IMR-90 (cell line): ENCODE measurements around the gene ADAMTS6. TPM values are rescaled to one million over a fixed set of nuclear protein-coding genes. Genes with fewer than 3 reads are reported as not detected.
A peak's percentile ranks its signal among the peaks of the same experiment; 100 is the strongest.

ENCODE experiments used
- ATAC-seq: fragments of 200-7000 bp; cut with Tn5 transposase; 2 replicates; pipeline ENCODE4 v1.9.1; 2020; ENCODE audit warnings: low read depth, mild to moderate bottlenecking, moderate library complexity
- BruUV-seq: library from RNA; stranded (reverse); fragments of 400-500 nt; replicated peaks from 2 replicates; lab custom pipeline; 2021; lab: Mats Ljungman, UMichigan
- CTCF ChIA-PET: fragments of 300-600 bp; formaldehyde crosslinking; extraction: SDS; loops from one replicate; lab custom pipeline; 2021; ENCODE audit warnings: antibody characterized with exemption; lab: Yijun Ruan, JAX
- POLR2A ChIA-PET: fragments of 300-600 bp; sonication (Branson Sonifier 250); formaldehyde crosslinking; loops from one replicate; lab custom pipeline; 2022; ENCODE audit warnings: antibody characterized with exemption; ENCODE audit not compliant: unreplicated experiment; lab: Charles Lee
- DNase-seq: peaks from one replicate; pipeline ENCODE4 v3.0.0; 2013
- H2AFZ ChIP-seq: replicated peaks from 2 replicates; pipeline ENCODE3; 2013; ENCODE audit warnings: low read length, mild to moderate bottlenecking; ENCODE audit not compliant: poor library complexity
- H2AK5ac ChIP-seq: 2 replicates; pipeline ENCODE4 v1.6.1; 2013; ENCODE audit warnings: low read depth, low read length, inconsistent platforms
- H2AK9ac ChIP-seq: replicated peaks from 2 replicates; pipeline ENCODE3; 2013; ENCODE audit warnings: mild to moderate bottlenecking, low read depth, low read length, moderate library complexity; ENCODE audit not compliant: poor library complexity
- H2BK120ac ChIP-seq: 2 replicates; pipeline ENCODE4 v1.6.1; 2013; ENCODE audit warnings: low read depth, low read length, inconsistent platforms
- H2BK15ac ChIP-seq: 3 replicates; pipeline ENCODE4 v1.6.1; 2013; ENCODE audit warnings: low read depth, low read length, inconsistent platforms
- H2BK20ac ChIP-seq: 2 replicates; pipeline ENCODE4 v1.6.1; 2013; ENCODE audit warnings: low read depth, mild to moderate bottlenecking, inconsistent platforms, low read length, moderate library complexity
- H2BK5ac ChIP-seq: 2 replicates; pipeline ENCODE4 v1.6.1; 2013; ENCODE audit warnings: mild to moderate bottlenecking, low read depth, low read length, inconsistent platforms; ENCODE audit not compliant: poor library complexity, severe bottlenecking
- H3K14ac ChIP-seq: replicated peaks from 2 replicates; pipeline ENCODE4 v1.6.1; 2013; ENCODE audit warnings: low read depth, low read length, inconsistent platforms
- H3K18ac ChIP-seq: 2 replicates; pipeline ENCODE4 v1.6.1; 2013; ENCODE audit warnings: low read depth, low read length, control low read depth
- H3K23ac ChIP-seq: 2 replicates; pipeline ENCODE4 v1.6.1; 2013; ENCODE audit warnings: low read depth, low read length, inconsistent platforms
- H3K27ac ChIP-seq: 2 replicates; pipeline ENCODE4 v1.5.1; 2013; ENCODE audit warnings: mild to moderate bottlenecking, control low read depth, low read length; ENCODE audit not compliant: insufficient read depth
- H3K27me3 ChIP-seq: 2 replicates; pipeline ENCODE4 v1.6.1; 2013; ENCODE audit warnings: low read length; ENCODE audit not compliant: control insufficient read depth, insufficient read depth
- H3K36me3 ChIP-seq: 2 replicates; pipeline ENCODE4 v1.6.1; 2013; ENCODE audit warnings: low read length, mixed read lengths; ENCODE audit not compliant: control insufficient read depth, insufficient read depth
- H3K4ac ChIP-seq: 2 replicates; pipeline ENCODE4 v1.6.1; 2013; ENCODE audit warnings: low read depth, low read length, inconsistent platforms
- H3K4me1 ChIP-seq: 2 replicates; pipeline ENCODE4 v1.6.1; 2013; ENCODE audit warnings: low read length, mixed read lengths; ENCODE audit not compliant: control insufficient read depth, insufficient read depth
- H3K4me2 ChIP-seq: 2 replicates; pipeline ENCODE4 v1.6.1; 2013; ENCODE audit warnings: low read depth, mild to moderate bottlenecking, control low read depth, low read length, moderate library complexity
- H3K4me3 ChIP-seq: 2 replicates; pipeline ENCODE4 v1.5.1; 2013; ENCODE audit warnings: low read depth, mild to moderate bottlenecking, control low read depth, low read length, moderate library complexity; ENCODE audit not compliant: insufficient read depth
- H3K56ac ChIP-seq: 2 replicates; pipeline ENCODE4 v1.6.1; 2013; ENCODE audit warnings: low read length, inconsistent platforms; ENCODE audit not compliant: insufficient read depth; ENCODE audit errors: extremely low read depth
- H3K79me1 ChIP-seq, 2 experiments: 2 replicates each; pipeline ENCODE4 v1.6.1; 2013; ENCODE audit warnings: low read length in 2 of 2, inconsistent platforms in 1 of 2, low read depth in 1 of 2
- H3K9ac ChIP-seq: 2 replicates; pipeline ENCODE4 v1.6.1; 2013; ENCODE audit warnings: low read depth, low read length, control low read depth
- H3K9me1 ChIP-seq: 2 replicates; pipeline ENCODE4 v1.6.1; 2013; ENCODE audit warnings: low read length, inconsistent platforms; ENCODE audit not compliant: insufficient read depth
- H3K9me3 ChIP-seq: 2 replicates; pipeline ENCODE4 v1.6.1; 2013; ENCODE audit warnings: low read length; ENCODE audit not compliant: control insufficient read depth, insufficient read depth
- H4K20me1 ChIP-seq: 2 replicates; pipeline ENCODE4 v1.6.1; 2013; ENCODE audit warnings: low read length, inconsistent platforms; ENCODE audit not compliant: insufficient read depth
- H4K5ac ChIP-seq: 2 replicates; pipeline ENCODE4 v1.6.1; 2013; ENCODE audit warnings: mild to moderate bottlenecking, low read depth, low read length, control low read depth
- H4K8ac ChIP-seq, 2 experiments: 2 replicates each; pipeline ENCODE4 v1.6.1; 2013; ENCODE audit warnings: low read depth in 2 of 2, low read length in 2 of 2, control low read depth in 1 of 2, inconsistent platforms in 1 of 2
- H4K91ac ChIP-seq: 2 replicates; pipeline ENCODE4 v1.6.1; 2013; ENCODE audit warnings: low read depth, low read length, inconsistent platforms; ENCODE audit not compliant: insufficient read depth
- BHLHE40 ChIP-seq: fragments of 150-350 bp; IDR thresholded peaks from 2 replicates; pipeline ENCODE4 v1.6.1; 2016; ENCODE audit warnings: mild to moderate bottlenecking, low read depth, low read length
- CEBPB ChIP-seq: IDR thresholded peaks from 2 replicates; pipeline ENCODE4 v1.6.1; 2012; ENCODE audit warnings: low read depth, low read length, improper control_type of control experiment
- CTCF ChIP-seq: conservative IDR thresholded peaks from 2 replicates; pipeline ENCODE4 v1.5.1; 2012; ENCODE audit warnings: mild to moderate bottlenecking, low read depth, low read length, improper control_type of control experiment
- FOS ChIP-seq: fragments of 150-350 bp; IDR thresholded peaks from 2 replicates; pipeline ENCODE4 v1.6.1; 2016; ENCODE audit warnings: low read depth, low read length
- MAFK ChIP-seq: IDR thresholded peaks from 2 replicates; pipeline ENCODE4 v1.6.1; 2012; ENCODE audit warnings: low read depth, low read length, improper control_type of control experiment
- MAZ ChIP-seq: IDR thresholded peaks from 2 replicates; pipeline ENCODE4 v1.6.1; 2012; ENCODE audit warnings: low read depth, mild to moderate bottlenecking, low read length, improper control_type of control experiment, moderate library complexity, borderline replicate concordance
- MXI1 ChIP-seq: IDR thresholded peaks from 2 replicates; pipeline ENCODE4 v1.6.1; 2012; ENCODE audit warnings: low read depth, mild to moderate bottlenecking, low read length, moderate library complexity, borderline replicate concordance
- NFE2L2 ChIP-seq: fragments of 150-350 bp; IDR thresholded peaks from 2 replicates; pipeline ENCODE4 v1.6.1; 2016; ENCODE audit warnings: low read depth, mild to moderate bottlenecking, low read length
- POLR2A ChIP-seq: IDR thresholded peaks from 2 replicates; pipeline ENCODE4 v1.6.1; 2012; ENCODE audit warnings: mild to moderate bottlenecking, low read depth, low read length
- RAD21 ChIP-seq: IDR thresholded peaks from 2 replicates; pipeline ENCODE4 v1.6.1; 2012; ENCODE audit warnings: low read length, improper control_type of control experiment
- RCOR1 ChIP-seq: IDR thresholded peaks from 2 replicates; pipeline ENCODE4 v1.6.1; 2012; ENCODE audit warnings: mild to moderate bottlenecking, low read length, improper control_type of control experiment; ENCODE audit not compliant: insufficient replicate concordance
- RFX5 ChIP-seq: IDR thresholded peaks from 2 replicates; pipeline ENCODE4 v1.8.0; 2012; ENCODE audit warnings: low read depth, mild to moderate bottlenecking, low read length, moderate library complexity
- SMC3 ChIP-seq: fragments of 150-350 bp; IDR thresholded peaks from 2 replicates; pipeline ENCODE4 v1.6.1; 2016; ENCODE audit warnings: low read depth, mild to moderate bottlenecking, antibody characterized with exemption, low read length, moderate library complexity
- USF2 ChIP-seq: fragments of 150-350 bp; IDR thresholded peaks from 2 replicates; pipeline ENCODE4 v1.6.1; 2017; ENCODE audit warnings: mild to moderate bottlenecking, antibody characterized with exemption, low read length, low read depth
- WGBS, 2 experiments: methylation state at CpG; one replicate each; pipeline versions ENCODE4 v1.1.5 to v1.1.7; 2013; ENCODE audit warnings: missing lambda C conversion rate in 2 of 2; ENCODE audit not compliant: insufficient read length in 1 of 2; ENCODE audit errors: extremely low coverage in 2 of 2; 5-methylcytosine and 5-hydroxymethylcytosine counted together
- dilution Hi-C: fragments of 300-500 bp; cut with HindIII; formaldehyde crosslinking; loops from one replicate; pipeline ENCODE4 v1.14.3; 2018; ENCODE audit warnings: low sequenced_read_pairs; ENCODE audit not compliant: unreplicated experiment
- in situ Hi-C: fragments of 300-500 bp; cut with MboI; formaldehyde crosslinking; loops from 3 replicates; pipeline ENCODE4 v1.14.3; 2019; ENCODE audit warnings: low sequenced_read_pairs, inconsistent platforms, mixed read lengths
- intact Hi-C: fragments of 100-400 bp; cut with micrococcal nuclease; formaldehyde crosslinking; loops from 2 replicates; pipeline ENCODE4 v1.10.0; 2022
- polyA plus RNA-seq, 3 experiments: library from polyadenylated mRNA; depleted of rRNA; stranded (reverse); fragments of >200 nt; gene quantifications; 2 replicates each; pipeline ENCODE4 v1.2.3, GENCODE V29; 2012; ENCODE audit warnings: low replicate concordance in 1 of 3
- total RNA-seq: library from RNA; depleted of rRNA; stranded (reverse); fragments of >200 nt; gene quantifications from 2 replicates; pipeline ENCODE4 v1.2.3, GENCODE V29; 2012

Gene ADAMTS6
- total and polyA plus RNA-seq, 2 of the 4 experiments (the other 2 are of a cell fraction) = 23.9 to 173 TPM

DNA sequence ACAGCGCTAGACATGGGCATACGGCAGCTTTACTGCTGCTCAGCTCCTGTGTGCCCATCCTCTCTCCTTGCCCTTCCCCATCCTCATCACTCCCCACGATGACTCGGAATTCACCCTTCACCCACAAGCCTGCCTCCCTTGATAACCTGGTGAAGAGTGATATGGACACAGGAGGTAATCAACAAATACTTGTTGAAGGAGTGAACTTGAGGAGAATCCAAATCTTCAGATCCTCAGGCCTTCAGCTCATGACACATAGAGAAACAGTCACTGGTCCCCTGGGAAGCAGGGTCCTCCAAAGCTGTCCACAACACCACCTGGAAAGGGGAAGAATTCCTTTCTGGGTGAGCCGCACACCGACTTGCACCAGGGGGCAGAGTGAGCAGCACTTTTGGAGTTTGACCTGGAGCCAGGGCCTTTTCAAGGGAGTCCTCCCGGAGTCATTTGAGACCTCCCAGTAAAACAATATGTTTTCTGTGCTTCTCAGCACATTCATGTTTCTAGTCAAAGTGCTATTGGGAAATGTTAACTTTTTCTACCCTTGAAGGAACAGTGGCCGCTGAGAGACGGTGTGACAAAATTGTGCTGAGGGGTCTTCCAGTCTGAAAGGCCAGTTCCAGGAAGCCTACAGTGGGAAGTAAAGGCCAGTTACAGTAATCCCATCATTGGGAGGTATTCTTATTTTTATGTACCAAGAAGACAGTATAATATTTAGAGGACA lies 380.6 kb downstream of the ADAMTS6 start:
- H3K4me1 ChIP-seq = peaks cover 18% of the 10 kb centered on the region
- H3K27ac ChIP-seq = peak overlapping the region; percentile 90
- peak overlapping the region; percentile 98 for H2BK20ac ChIP-seq
- H2BK15ac ChIP-seq = peak overlapping the region; percentile 83
- WGBS, 2 experiments = 54% methylated on average over 4 of the region's 9 CpGs; no CpG with 5 or more reads in 1 of the 2 experiments
- peak overlapping the region; percentile 95 for H3K18ac ChIP-seq
- H2AK5ac ChIP-seq = peak overlapping the region; percentile 98
- H2BK120ac ChIP-seq = peak overlapping the region; percentile 98
- TF ChIP-seq USF2 (no peak), RFX5 (no peak), MXI1 (no peak), CEBPB (0 out of 2 replicates have a peak, but pooled peaks have one; percentile 10), NFE2L2 (no peak), RAD21 (peak; percentile 78), BHLHE40 (no peak), MAFK (no peak), FOS (no peak), MAZ (no peak), RCOR1 (no peak), CTCF (peak; percentile 67), SMC3 (peak; percentile 78), POLR2A (no peak)
- H2BK5ac ChIP-seq = peak overlapping the region; percentile 98
- intact Hi-C loops (loop anchor here (1.0 to 2.0 kb wide), 3 partner anchors 26 to 382 kb away; no protein-coding TSS in a partner anchor), in situ Hi-C loops (loop anchor here (10.0 kb wide), 1 partner anchor 384 kb away; the partner anchor contains the start of gene ADAMTS6), dilution Hi-C loops (no loop called here)
- POLR2A ChIA-PET = no interaction called here
- H3K23ac ChIP-seq = peak overlapping the region; percentile 87
- peak overlapping the region; percentile 70 for H3K9ac ChIP-seq
- H3K4me3 ChIP-seq = no peak overlapping the region
- H3K9me3 ChIP-seq = no peaks in the 10 kb centered on the region
- H3K14ac ChIP-seq = peak overlapping the region; percentile 95
- ATAC-seq (peak; percentile 72), DNase-seq (peak; percentile 86)
- H3K56ac ChIP-seq = peak overlapping the region; percentile 95
- peak overlapping the region; percentile 86 to 97 for H4K8ac ChIP-seq
- H3K4me2 ChIP-seq = 0 out of 2 replicates have a peak overlapping the region, but pooled peaks have one; percentile 13
- H4K20me1 ChIP-seq = no peaks in the 10 kb centered on the region
- H4K5ac ChIP-seq = peak overlapping the region; percentile 92
- H4K91ac ChIP-seq = peak overlapping the region; percentile 98
- no peaks in the 10 kb centered on the region; a peak in 1 of 4 replicates for H3K79me1 ChIP-seq
- CTCF ChIA-PET = interaction anchor here (0.8 to 1.3 kb wide), 2 partner anchors 11 to 290 kb away, joined by 3 read pairs; no protein-coding TSS in a partner anchor
- H3K9me1 ChIP-seq = peaks cover 13% of the 10 kb centered on the region
- H2AFZ ChIP-seq = peak overlapping the region; percentile 86
- peak overlapping the region; percentile 87 for H2AK9ac ChIP-seq
- peak overlapping the region; percentile 94 for H3K4ac ChIP-seq
- no peaks in the 10 kb centered on the region for H3K27me3 ChIP-seq
- no peaks in the 10 kb centered on the region for H3K36me3 ChIP-seq
- no TSS peak for BruUV-seq
